Measurements from ENCODE around the gene DSG2.

DNA sequence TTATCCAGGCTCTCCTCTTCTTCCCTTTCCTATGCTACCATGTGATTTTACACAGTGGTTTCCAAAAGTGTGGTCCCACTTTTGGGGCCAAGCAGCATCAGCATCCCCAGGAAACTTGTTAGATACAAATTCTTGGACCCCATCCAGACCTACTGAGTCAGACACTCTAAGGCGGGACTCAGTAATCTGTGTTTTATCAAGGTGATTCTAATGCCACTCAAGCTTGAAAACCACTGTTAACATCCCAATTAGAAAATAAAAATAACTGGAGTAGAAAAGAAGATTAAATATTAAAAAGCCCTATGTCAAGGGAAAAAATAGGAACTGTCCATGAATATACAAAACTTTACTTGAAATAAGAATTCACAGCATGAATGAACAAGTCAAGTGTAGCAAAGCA is 10.8 kb downstream of the DSG2 start:
- no peak for TF ChIP-seq POLR2AphosphoS5 (IDR thresholded peaks at IDR 0.05; ENCODE audit: low read depth, low read length)
- no peak for TF ChIP-seq POLR2A (IDR thresholded peaks at IDR 0.05; ENCODE audit: low read depth, low read length)
- no peak for TF ChIP-seq TAF1 (IDR thresholded peaks at IDR 0.05; ENCODE audit: low read depth, low read length)

Data from GM12891 (cell line).